ENCODE results near the gene TMEM141. TPM values are rescaled to one million over a fixed set of nuclear protein-coding genes. Genes with fewer than 3 reads are reported as not detected.
A peak's percentile ranks its signal among the peaks of the same experiment; 100 is the strongest.
"Not testable (repeated sequence)": the region's sequence is repeated elsewhere in the genome, so short reads cannot be mapped to it uniquely, and the experiment has no call there.

TMEM141 gene
- polyA plus RNA-seq, 6 donors from 2014 or later: 29.3 to 47.7 (median 35.7) TPM

DNA sequence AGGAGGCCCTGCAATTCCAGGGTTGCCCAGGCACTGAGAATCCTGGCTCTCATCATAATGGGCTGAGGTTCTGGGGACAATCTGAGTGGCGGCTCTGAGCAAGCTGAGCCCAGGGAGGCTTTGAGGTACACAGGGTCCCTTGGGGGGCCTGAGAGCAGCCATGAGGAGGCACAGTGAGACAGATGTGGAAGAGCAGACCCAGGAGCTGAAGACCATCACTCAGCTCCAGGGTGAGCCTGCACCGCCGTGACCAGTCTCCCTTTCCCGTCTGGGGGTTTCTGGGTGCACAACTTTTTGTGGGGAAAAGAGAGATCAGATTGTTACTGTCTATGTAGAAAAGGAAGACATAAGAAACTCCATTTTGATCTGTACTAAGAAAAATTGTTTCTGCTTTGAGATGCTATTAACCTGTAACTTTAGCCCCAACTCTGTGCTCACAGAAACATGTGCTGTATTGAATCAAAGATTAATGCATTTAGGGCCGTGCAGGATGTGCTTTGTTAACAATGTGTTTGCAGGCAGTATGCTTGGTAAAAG is 5.2 kb downstream of the TMEM141 start, which contains the start of gene CCDC183:
TSS of gene CCDC183 (plus strand) at position 101 of the 537 bp plus-strand sequence. CDS start at position 161, 60 bp downstream.
- Mint-ChIP-seq H3K36me3 (no peaks in the 10 kb centered on the region), H3K27me3 (no peaks in the 10 kb centered on the region), H3K27ac (peak within 1 kb of the TSS in 2 of 6 donors; percentile 73 to 93), H3K9me3 (no peaks in the 10 kb centered on the region), H3K4me3 (peak within 1 kb of the TSS in 5 of 8 donors; percentile 19 to 68 (median 47)), H3K4me1 (peaks cover 14 to 24% (median 23%) of the 10 kb centered on the region in 3 donors)
- ATAC-seq (ENCODE audit: low read depth in 2 of 2) (no peak), DNase-seq (no peak)

GRCh38 chr9:136796775-136797347 is 5.7 kb downstream of the TMEM141 start:
- not testable (repeated sequence) for ATAC-seq (ENCODE audit: low read depth in 2 of 2); H3K27ac Mint-ChIP-seq; H3K9me3 Mint-ChIP-seq; DNase-seq; H3K36me3 Mint-ChIP-seq; H3K27me3 Mint-ChIP-seq
- Mint-ChIP-seq H3K4me3 (peak overlapping the region in 3 of 8 donors; percentile 25 to 68 (median 57)), H3K4me1 (peaks cover 15 to 26% (median 26%) of the 10 kb centered on the region in 3 donors)

GRCh38 chr9:136798708-136799078 is 7.5 kb downstream of the TMEM141 start:
- DNase-seq: no peak
- no peaks in the 10 kb centered on the region for H3K9me3 Mint-ChIP-seq
- H3K4me1 Mint-ChIP-seq: peaks cover 15 to 26% (median 17%) of the 10 kb centered on the region in 3 donors
- peak overlapping the region in 5 of 8 donors; percentile 9 to 78 (median 36) for H3K4me3 Mint-ChIP-seq
- no peak for ATAC-seq (ENCODE audit: low read depth in 2 of 2)
- peak overlapping the region in 1 of 6 donors; percentile 34 for H3K27ac Mint-ChIP-seq
- no peaks in the 10 kb centered on the region for H3K27me3 Mint-ChIP-seq
- H3K36me3 Mint-ChIP-seq: no peaks in the 10 kb centered on the region

DNA sequence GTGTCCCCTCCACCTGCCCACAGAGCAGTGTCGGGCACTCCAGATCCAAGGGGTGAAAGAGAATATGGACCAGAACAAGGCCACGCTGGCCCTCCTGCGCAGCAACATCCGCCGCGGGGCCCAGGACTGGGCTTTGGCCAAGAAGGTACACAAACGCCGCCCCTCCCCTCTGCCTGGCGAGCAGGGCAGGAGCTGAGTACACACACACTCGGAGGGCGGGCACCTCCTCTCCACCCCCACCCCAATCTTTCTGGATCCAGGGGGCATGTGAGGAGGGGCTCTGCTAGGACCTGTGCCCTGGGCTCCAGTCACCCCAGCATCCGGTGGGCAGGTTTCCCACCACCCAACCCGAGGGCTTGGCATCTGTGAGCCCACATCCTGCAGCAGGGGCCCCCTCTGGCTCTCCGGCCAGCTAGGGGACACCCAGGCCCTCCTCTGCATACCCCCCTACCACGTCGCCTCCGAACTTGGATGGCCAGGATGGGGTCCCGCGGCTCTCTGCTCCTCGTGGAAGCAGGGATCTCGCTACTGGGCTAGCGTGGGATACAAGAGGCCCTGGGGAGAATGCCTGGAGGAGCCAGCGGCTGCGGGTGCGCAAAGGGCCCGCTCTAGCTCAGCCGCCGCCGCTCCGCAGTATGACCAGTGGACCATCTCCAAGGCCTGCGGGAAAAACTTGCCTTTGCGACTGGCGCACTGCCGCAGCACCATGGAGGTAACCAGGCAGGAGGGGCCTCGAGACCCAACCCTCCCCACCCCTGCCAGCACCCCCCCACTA is 8.1 kb downstream of the TMEM141 start:
- no peaks in the 10 kb centered on the region for H3K27me3 Mint-ChIP-seq
- ATAC-seq (ENCODE audit: low read depth in 2 of 2): no peak
- no peak for DNase-seq
- peaks cover 15 to 29% (median 17%) of the 10 kb centered on the region in 3 donors for H3K4me1 Mint-ChIP-seq
- H3K4me3 Mint-ChIP-seq: peak overlapping the region in 7 of 8 donors; percentile 72 to 92 (median 82)
- no peaks in the 10 kb centered on the region for H3K36me3 Mint-ChIP-seq
- peak overlapping the region in 4 of 6 donors; percentile 20 to 74 (median 40) for H3K27ac Mint-ChIP-seq
- no peaks in the 10 kb centered on the region for H3K9me3 Mint-ChIP-seq

DNA sequence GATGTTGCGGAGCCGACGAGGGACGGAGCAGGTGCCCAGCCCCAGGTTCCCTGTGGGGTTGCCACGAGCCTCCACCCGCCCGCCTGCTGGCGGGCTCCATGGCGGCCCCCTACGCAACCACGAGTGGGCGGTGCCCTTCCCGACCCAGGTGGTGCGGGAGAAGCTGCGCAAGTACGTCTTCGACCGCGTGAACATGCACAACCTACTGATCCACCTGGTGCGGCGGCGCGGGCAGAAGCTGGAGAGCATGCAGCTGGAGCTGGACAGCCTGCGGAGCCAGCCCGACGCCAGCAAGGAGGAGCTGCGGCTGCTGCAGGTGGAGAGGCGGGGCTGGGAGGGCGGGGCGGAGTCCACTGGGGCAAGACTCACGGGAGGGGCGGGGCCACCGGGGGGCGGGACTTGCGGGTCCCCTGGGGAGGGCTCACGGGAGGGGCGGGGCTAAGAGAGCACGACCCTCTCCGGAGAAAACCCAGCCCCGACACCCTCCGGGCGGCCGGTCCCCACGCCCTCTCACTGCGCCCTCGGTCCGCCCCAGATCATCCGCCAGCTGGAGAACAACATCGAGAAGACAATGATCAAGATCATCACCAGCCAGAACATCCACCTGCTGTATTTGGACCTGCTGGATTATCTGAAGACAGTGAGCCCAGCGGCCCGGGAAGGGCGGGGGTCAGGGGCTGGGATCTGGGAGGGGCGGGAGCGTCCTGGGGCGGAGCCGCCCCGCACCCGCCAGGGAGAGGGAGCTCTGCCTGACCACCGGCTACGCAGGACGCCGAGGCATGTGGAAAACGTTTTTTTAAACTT is 8.9 kb downstream of the TMEM141 start:
- ATAC-seq (ENCODE audit: low read depth in 2 of 2) (peak; percentile 70 to 72), DNase-seq (peak; percentile 76)
- H3K27me3 Mint-ChIP-seq: no peaks in the 10 kb centered on the region
- peak overlapping the region; percentile 72 to 92 (median 86) for H3K4me3 Mint-ChIP-seq
- no peaks in the 10 kb centered on the region for H3K9me3 Mint-ChIP-seq
- peaks cover 15 to 29% (median 17%) of the 10 kb centered on the region in 3 donors for H3K4me1 Mint-ChIP-seq
- peak overlapping the region in 5 of 6 donors; percentile 20 to 90 (median 57) for H3K27ac Mint-ChIP-seq
- no peaks in the 10 kb centered on the region for H3K36me3 Mint-ChIP-seq

DNA sequence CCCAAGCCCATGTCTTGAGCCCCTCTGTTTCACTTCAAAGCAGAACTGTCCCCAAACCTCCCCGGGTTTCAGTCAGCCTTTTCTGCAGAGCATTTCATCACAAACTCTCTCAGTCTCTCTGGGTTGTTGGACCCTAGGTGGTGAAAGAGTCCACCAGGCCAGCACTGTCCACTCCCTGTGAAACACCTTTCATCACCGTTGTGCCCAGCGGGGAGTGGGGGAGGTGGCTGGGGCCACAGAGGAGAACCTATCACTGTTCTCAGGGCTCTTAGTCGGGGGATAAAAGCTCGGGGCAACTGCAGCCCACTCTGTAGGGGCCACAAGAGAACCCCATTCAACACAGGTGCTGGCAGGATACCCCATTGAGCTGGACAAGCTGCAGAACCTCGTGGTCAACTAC is 11.2 kb downstream of the TMEM141 start:
- ATAC-seq (ENCODE audit: low read depth in 2 of 2): no peak
- no peaks in the 10 kb centered on the region for H3K27me3 Mint-ChIP-seq
- no peak for DNase-seq
- H3K27ac Mint-ChIP-seq: no peak overlapping the region
- H3K4me3 Mint-ChIP-seq: peak overlapping the region in 3 of 8 donors; percentile 10 to 64 (median 47)
- no peaks in the 10 kb centered on the region for H3K36me3 Mint-ChIP-seq
- peaks cover 29 to 46% (median 30%) of the 10 kb centered on the region in 3 donors for H3K4me1 Mint-ChIP-seq
- no peaks in the 10 kb centered on the region for H3K9me3 Mint-ChIP-seq

- not testable (repeated sequence) for ATAC-seq (ENCODE audit: low read depth in 2 of 2); H3K36me3 Mint-ChIP-seq; H3K27me3 Mint-ChIP-seq; DNase-seq; H3K9me3 Mint-ChIP-seq
- H3K4me3 Mint-ChIP-seq: peak overlapping the region in 1 of 8 donors; percentile 71
- H3K27ac Mint-ChIP-seq: peak overlapping the region in 2 of 6 donors; percentile 47 to 51
- peaks cover 29 to 42% (median 30%) of the 10 kb centered on the region in 3 donors for H3K4me1 Mint-ChIP-seq
These were observed 11.9 kb downstream of the TMEM141 start for GRCh38 chr9:136803009-136803550.

- no peak for DNase-seq
- no peak for ATAC-seq (ENCODE audit: low read depth in 2 of 2)
- peaks cover 31 to 46% (median 31%) of the 10 kb centered on the region in 3 donors for H3K4me1 Mint-ChIP-seq
- H3K27ac Mint-ChIP-seq: peak overlapping the region in 2 of 6 donors; percentile 47 to 51
- H3K9me3 Mint-ChIP-seq: no peaks in the 10 kb centered on the region
- no peaks in the 10 kb centered on the region for H3K36me3 Mint-ChIP-seq
- peak overlapping the region in 4 of 8 donors; percentile 39 to 71 (median 69) for H3K4me3 Mint-ChIP-seq
- no peaks in the 10 kb centered on the region for H3K27me3 Mint-ChIP-seq
These were observed 12.7 kb downstream of the TMEM141 start for GRCh38 chr9:136803551-136804508.

DNA sequence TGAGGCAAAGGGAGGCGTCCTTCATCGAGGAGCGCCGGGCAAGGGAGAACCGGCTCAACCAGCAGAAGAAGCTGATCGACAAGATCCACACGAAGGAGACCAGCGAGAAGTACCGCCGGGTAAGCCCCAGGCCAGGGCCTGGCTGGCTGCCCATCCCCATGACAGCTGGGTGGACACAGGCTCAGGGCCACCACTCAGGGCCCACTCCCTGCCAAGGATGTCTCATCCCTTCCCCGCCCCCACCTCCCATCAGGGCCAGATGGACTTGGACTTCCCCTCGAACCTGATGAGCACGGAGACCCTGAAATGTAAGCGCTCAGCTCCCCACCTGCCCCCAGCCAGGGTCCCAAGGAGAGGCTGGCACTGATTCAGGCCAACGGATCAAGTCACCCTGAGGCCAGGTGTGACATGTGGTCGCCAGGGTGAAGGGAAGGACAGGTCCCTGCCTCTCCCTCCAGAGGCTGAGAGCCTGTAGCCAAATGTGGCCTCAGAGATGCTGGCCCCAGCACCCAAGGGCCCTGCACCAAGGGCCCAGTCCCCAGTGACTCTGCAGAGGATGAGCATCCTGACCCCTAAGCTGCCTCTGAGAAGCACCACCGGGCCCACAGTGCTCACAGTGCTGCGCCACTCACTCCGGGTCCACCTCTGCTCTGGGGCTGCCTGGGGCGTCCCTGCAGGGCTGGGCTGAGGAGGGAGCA is 13.5 kb downstream of the TMEM141 start:
- Mint-ChIP-seq H3K4me1 (peaks cover 35 to 53% (median 40%) of the 10 kb centered on the region in 3 donors), H3K9me3 (no peaks in the 10 kb centered on the region), H3K27ac (no peak overlapping the region), H3K4me3 (peak overlapping the region in 1 of 8 donors; percentile 71), H3K36me3 (no peaks in the 10 kb centered on the region), H3K27me3 (no peaks in the 10 kb centered on the region)
- DNase-seq: no peak
- ATAC-seq (ENCODE audit: low read depth in 2 of 2): no peak

- Mint-ChIP-seq H3K27ac (peak overlapping the region in 2 of 6 donors; percentile 30 to 70), H3K4me3 (peak overlapping the region in 3 of 8 donors; percentile 47 to 89 (median 62)), H3K36me3 (no peaks in the 10 kb centered on the region), H3K4me1 (peaks cover 33 to 54% (median 44%) of the 10 kb centered on the region in 3 donors), H3K9me3 (no peaks in the 10 kb centered on the region), H3K27me3 (no peaks in the 10 kb centered on the region)
- ATAC-seq (ENCODE audit: low read depth in 2 of 2) (no peak), DNase-seq (no peak)
These were observed 14.1 kb downstream of the TMEM141 start for GRCh38 chr9:136805207-136805740.

GRCh38 chr9:136806067-136806466 is 14.9 kb downstream of the TMEM141 start:
- DNase-seq (no peak), ATAC-seq (ENCODE audit: low read depth in 2 of 2) (no peak)
- H3K27me3 Mint-ChIP-seq: no peaks in the 10 kb centered on the region
- H3K9me3 Mint-ChIP-seq: no peaks in the 10 kb centered on the region
- no peaks in the 10 kb centered on the region for H3K36me3 Mint-ChIP-seq
- peaks cover 27 to 50% (median 39%) of the 10 kb centered on the region in 3 donors for H3K4me1 Mint-ChIP-seq
- H3K27ac Mint-ChIP-seq: no peak overlapping the region
- peak overlapping the region in 6 of 8 donors; percentile 86 to 94 (median 90) for H3K4me3 Mint-ChIP-seq

Measured in naive B cell (primary cell).